Lower lobe of right lung (tissue), 2 donors: ENCODE results near the gene TAF11. TPM values are rescaled to one million over a fixed set of nuclear protein-coding genes. Genes with fewer than 3 reads are reported as not detected.

ENCODE experiments used
- ATAC-seq, 2 donors: fragments of 200-7000 bp; cut with Tn5 transposase; one replicate each; pipeline ENCODE4 v1.9.1; 2020 to 2022; ENCODE audit warnings: mild to moderate bottlenecking in 2 of 2, moderate library complexity in 2 of 2
- DNase-seq: peaks from one replicate; pipeline ENCODE4 v3.0.0-alpha.2; 2020
- H3K27ac ChIP-seq: fragments of 200-600 bp; one replicate; pipeline ENCODE4 v1.8.0; 2022
- H3K27me3 ChIP-seq: fragments of 200-600 bp; one replicate; pipeline ENCODE4 v1.8.0; 2022; ENCODE audit warnings: low read depth
- H3K36me3 ChIP-seq: fragments of 200-600 bp; one replicate; pipeline ENCODE4 v1.8.0; 2022; ENCODE audit warnings: mild to moderate bottlenecking
- H3K4me1 ChIP-seq: fragments of 200-600 bp; one replicate; pipeline ENCODE4 v1.8.0; 2022
- H3K4me3 ChIP-seq: fragments of 200-600 bp; one replicate; pipeline ENCODE4 v1.8.0; 2022; ENCODE audit warnings: mild to moderate bottlenecking
- H3K9me3 ChIP-seq: fragments of 200-600 bp; one replicate; pipeline ENCODE4 v1.8.0; 2022
- intact Hi-C: fragments of 100-400 bp; cut with DNase I; formaldehyde crosslinking; loops from one replicate; pipeline ENCODE4 v1.11.0; 2022
- total RNA-seq: library from RNA; stranded (reverse); fragmentation: NEBNext Ultra II Directional; extraction: Animal tissue kit (Norgen Biotek cat#: 25700); gene quantifications from one replicate; pipeline ENCODE4 v1.2.1, GENCODE V29; 2021
- TF ChIP-seq, protein P1 (sequence below): fragments of 200-600 bp; IDR thresholded peaks from one replicate; pipeline ENCODE4 v1.8.0; 2022; ENCODE audit warnings: antibody characterized with exemption, mild to moderate bottlenecking
- donor health status: DM: no; HTN: yes; CAD: no; lungs with severe emphysema.

The TAF11 gene
- total RNA-seq, 1 donor from 2014 or later: 20.7 TPM

DNA sequence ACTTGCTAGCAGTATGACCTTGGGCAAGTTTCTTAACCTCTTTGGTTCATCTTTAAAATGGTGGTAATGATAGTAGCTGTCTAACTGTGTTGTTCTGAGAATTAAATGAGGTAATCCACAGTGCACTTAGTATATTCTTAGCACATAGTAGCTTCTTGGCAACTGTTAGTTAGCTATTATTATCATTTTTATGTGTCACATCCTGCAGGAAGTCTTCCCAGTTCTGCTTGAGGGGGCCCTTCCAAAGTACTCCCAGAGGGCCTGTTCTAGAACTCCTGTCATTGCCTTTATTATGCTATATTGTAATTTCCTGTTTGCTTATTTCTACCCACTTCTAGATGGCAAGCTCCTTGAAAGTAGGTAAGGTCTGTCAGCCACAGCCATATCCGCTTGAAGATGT is 31.8 kb upstream of the TAF11 start:
- no peaks in the 10 kb centered on the region for H3K9me3 ChIP-seq
- no peaks in the 10 kb centered on the region for H3K36me3 ChIP-seq
- TF ChIP-seq, protein P1, sequence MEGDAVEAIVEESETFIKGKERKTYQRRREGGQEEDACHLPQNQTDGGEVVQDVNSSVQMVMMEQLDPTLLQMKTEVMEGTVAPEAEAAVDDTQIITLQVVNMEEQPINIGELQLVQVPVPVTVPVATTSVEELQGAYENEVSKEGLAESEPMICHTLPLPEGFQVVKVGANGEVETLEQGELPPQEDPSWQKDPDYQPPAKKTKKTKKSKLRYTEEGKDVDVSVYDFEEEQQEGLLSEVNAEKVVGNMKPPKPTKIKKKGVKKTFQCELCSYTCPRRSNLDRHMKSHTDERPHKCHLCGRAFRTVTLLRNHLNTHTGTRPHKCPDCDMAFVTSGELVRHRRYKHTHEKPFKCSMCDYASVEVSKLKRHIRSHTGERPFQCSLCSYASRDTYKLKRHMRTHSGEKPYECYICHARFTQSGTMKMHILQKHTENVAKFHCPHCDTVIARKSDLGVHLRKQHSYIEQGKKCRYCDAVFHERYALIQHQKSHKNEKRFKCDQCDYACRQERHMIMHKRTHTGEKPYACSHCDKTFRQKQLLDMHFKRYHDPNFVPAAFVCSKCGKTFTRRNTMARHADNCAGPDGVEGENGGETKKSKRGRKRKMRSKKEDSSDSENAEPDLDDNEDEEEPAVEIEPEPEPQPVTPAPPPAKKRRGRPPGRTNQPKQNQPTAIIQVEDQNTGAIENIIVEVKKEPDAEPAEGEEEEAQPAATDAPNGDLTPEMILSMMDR: no peak
- H3K27me3 ChIP-seq: no peaks in the 10 kb centered on the region
- peaks cover 20% of the 10 kb centered on the region for H3K4me1 ChIP-seq
- no peak overlapping the region for H3K4me3 ChIP-seq
- H3K27ac ChIP-seq: no peak overlapping the region
- ATAC-seq (no peak), DNase-seq (no peak)
- intact Hi-C loops: no loop called here

DNA sequence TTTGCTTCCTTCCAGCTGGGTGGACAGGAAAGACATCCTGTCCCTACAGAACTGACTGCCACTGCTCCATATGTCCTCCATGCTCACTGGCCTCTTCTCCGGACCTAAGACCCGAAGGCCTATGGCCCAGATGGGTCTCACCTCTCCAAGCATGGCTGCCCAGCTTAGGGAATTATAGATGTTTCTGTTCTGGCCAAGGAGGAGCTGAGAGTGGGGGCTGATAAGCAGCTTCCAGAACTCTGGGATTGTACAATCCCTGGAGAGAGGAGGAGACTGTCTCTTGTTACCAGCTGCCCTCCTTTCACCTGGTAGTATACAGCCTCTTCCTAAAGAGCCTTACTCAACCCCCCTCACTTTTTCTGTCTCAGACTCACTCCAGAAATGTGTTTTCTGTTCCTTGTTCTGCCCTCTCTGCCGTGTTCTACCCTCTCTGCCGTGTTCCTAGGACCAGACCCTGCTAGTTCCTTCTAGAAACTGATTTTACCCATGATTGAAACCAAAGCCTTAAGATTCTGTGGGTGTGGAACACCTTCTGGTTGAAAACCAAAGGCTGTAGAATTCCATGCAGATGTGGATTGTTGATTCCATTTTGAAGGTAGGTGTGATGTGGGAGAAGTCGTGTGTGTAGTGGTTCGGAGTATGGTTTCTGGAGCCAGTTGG is 29.9 kb upstream of the TAF11 start:
- ATAC-seq: no peak
- intact Hi-C loops: no loop called here
- TF ChIP-seq, protein P1: no peak

DNA sequence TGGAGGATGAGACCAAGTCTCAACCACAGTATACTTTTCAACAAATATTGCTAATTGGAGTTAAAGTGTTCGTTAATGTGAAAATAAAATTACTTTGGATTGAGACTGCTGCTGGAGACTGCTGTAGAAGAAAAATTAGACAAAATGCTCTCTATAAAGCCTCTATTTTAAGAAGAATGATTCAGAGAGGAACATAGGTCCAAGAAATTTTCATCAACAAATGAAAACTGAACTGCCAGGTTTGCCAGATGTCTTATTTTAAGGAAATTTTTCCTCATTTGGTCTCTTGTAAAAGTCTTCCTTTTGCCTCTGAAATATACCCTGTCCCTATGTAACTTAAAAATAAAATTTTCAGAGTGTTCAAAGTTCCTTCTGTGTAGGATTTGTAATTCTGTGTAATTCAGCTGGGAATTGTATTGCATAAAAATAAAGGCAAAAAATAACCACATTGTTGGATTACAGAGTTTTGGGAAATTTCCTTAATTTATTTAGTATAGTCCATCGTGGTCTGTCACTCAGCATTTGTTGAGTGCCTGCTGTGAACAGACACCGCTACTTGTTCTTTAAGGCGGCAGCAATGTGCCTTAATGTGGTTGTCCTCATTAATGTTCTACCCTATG is 28.6 kb upstream of the TAF11 start:
- Histone ChIP-seq H3K27ac (no peak overlapping the region), H3K4me3 (no peak overlapping the region), H3K9me3 (no peaks in the 10 kb centered on the region), H3K36me3 (no peaks in the 10 kb centered on the region), H3K27me3 (no peaks in the 10 kb centered on the region), H3K4me1 (peaks cover 28% of the 10 kb centered on the region)
- TF ChIP-seq, protein P1: no peak
- intact Hi-C loops: no loop called here
- DNase-seq (no peak), ATAC-seq (no peak)

More for the DNA sequence above, 29.9 kb upstream of the TAF11 start:
- no peak overlapping the region for H3K4me3 ChIP-seq
- H3K36me3 ChIP-seq: no peaks in the 10 kb centered on the region
- no peak overlapping the region for H3K27ac ChIP-seq
- peaks cover 20% of the 10 kb centered on the region for H3K4me1 ChIP-seq
- DNase-seq: no peak
- H3K27me3 ChIP-seq: no peaks in the 10 kb centered on the region
- H3K9me3 ChIP-seq: no peaks in the 10 kb centered on the region

DNA sequence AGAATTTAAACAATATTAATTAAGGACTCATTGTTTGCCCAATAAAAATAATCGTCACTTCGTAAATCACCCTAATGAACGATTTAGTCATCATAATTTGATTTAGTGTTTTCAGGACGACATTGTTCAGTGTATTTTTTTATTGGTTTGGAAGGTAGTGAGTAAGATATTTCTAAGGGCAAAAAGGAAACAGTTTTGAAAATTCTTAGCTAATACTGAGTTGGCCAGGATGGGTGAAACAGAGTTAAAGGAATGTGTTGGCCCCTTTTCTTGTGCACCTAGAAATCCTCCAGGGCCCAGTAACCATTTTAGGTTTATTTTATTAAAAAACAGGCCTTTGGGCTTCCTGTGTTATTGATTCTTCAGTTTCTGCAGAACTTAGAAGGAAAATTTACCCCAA is 26.5 kb upstream of the TAF11 start:
- intact Hi-C loops: no loop called here
- Histone ChIP-seq H3K4me1 (peaks cover 25% of the 10 kb centered on the region), H3K27me3 (no peaks in the 10 kb centered on the region), H3K36me3 (no peaks in the 10 kb centered on the region), H3K4me3 (no peak overlapping the region), H3K27ac (no peak overlapping the region), H3K9me3 (no peaks in the 10 kb centered on the region)
- DNase-seq: no peak
- TF ChIP-seq, protein P1: no peak
- no peak for ATAC-seq

DNA sequence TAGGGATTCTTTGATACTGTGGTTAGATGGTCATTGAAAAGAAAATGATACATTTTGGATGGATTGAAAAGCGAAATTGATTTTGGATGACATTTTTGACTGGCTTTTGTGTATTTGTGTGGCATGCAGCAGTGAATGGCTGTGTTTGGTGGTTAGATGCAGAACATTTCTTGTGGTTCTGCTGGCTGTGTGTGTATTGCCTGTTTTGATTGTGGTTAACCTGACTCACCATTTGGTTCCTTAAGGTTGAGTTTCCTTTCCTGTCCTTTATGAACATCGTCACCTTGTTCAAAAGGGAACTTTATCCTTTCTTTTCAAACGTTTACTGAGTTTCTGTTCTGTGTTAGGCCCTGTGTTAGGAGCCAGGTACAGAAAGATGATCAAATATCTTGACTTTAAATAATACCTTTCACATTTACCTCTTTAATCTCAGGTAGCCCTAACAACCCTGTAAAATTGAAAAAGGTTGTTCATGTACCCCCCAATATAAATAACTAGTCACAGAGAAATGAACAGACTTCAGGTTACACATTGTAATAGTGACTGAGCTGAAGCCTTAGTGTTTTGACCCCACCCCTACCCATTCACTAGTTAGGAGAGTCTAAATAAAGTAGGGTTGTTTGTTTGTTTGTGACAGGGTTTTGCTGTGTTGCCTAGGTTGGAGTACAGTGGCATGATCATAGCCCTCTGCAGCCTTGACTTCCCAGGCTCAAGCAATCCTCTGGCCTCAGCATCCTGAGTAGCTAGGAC is 25.0 kb upstream of the TAF11 start:
- no peaks in the 10 kb centered on the region for H3K36me3 ChIP-seq
- no peak overlapping the region for H3K4me3 ChIP-seq
- peaks cover 24% of the 10 kb centered on the region for H3K4me1 ChIP-seq
- no peaks in the 10 kb centered on the region for H3K27me3 ChIP-seq
- intact Hi-C loops: no loop called here
- DNase-seq: no peak
- H3K27ac ChIP-seq: no peak overlapping the region
- no peaks in the 10 kb centered on the region for H3K9me3 ChIP-seq
- TF ChIP-seq, protein P1: no peak
- no peak for ATAC-seq
